Activated naive CD4-positive, alpha-beta T cell treated with Interleukin-2 at 50 U/mL for 16 hours (primary cell): Measurements from ENCODE around the gene PDE8A.

Experiments used
- DNase-seq: peaks from one replicate; pipeline ENCODE4 v3.0.0-alpha.2; 2020

The PDE8A gene, protein sequence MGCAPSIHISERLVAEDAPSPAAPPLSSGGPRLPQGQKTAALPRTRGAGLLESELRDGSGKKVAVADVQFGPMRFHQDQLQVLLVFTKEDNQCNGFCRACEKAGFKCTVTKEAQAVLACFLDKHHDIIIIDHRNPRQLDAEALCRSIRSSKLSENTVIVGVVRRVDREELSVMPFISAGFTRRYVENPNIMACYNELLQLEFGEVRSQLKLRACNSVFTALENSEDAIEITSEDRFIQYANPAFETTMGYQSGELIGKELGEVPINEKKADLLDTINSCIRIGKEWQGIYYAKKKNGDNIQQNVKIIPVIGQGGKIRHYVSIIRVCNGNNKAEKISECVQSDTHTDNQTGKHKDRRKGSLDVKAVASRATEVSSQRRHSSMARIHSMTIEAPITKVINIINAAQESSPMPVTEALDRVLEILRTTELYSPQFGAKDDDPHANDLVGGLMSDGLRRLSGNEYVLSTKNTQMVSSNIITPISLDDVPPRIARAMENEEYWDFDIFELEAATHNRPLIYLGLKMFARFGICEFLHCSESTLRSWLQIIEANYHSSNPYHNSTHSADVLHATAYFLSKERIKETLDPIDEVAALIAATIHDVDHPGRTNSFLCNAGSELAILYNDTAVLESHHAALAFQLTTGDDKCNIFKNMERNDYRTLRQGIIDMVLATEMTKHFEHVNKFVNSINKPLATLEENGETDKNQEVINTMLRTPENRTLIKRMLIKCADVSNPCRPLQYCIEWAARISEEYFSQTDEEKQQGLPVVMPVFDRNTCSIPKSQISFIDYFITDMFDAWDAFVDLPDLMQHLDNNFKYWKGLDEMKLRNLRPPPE

DNA sequence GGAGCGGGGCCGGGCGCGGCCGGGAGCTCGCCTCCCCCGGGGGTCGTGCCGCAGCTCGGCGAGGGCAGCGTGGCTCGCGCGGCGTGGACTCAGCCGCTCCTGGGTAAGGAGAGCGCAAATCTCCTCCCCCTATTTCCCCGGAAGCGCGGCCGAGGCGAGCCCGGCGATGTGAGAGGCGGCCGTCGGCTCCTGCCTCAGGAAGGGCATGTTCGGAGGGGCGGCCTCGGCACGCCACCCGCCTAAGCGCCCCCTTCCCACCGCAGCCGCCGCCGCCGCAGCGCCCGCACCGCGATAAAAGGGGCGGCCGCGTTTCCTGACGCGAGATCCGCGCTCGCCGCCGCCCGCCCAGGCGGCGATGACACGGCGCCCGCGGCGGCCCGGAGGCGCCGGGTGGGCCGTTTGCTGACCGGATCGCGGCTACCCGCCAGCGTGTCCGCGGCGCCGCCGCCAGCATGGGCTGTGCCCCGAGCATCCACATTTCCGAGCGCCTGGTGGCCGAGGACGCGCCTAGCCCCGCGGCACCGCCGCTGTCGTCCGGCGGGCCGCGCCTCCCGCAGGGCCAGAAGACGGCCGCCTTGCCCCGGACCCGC lies at the start of gene PDE8A:
Gene PDE8A, plus strand, starts transcription at position 146 of the 590 bp plus-strand sequence. Its CDS starts 307 bp downstream, at position 453.
- peak; percentile 61 for DNase-seq

DNA sequence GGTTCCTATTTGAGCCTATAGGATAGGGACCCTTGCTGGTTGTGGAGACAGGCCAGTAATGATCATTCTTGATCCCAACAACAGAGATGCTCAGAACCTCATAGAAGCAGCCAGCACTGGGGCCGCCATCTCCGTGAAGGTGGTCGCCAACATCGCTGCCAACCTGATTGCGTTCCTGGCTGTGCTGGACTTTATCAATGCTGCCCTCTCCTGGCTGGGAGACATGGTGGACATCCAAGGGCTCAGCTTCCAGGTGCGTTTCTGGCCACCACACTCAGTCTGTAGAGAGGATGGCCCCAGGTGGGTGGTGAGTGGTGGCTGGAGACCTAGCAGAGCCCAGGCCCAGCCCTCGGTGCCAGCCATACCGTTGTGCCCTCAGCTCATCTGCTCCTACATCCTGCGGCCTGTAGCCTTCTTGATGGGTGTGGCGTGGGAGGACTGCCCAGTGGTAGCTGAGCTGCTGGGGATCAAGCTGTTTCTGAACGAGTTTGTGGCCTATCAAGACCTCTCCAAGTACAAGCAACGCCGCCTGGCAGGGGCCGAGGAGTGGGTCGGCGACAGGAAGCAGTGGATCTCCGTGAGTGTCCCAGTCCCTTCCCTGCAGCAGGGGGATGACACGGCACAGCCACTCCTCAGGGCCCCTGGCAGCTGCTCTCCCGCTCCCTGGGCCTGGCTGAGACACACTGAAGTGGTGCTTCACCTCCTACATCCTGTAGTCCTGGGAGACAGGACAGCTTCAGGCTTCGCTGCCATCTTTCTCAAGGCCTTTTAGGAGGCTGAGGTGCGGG lies 46.5 kb upstream of the PDE8A start:
- DNase-seq, result no peak

DNA sequence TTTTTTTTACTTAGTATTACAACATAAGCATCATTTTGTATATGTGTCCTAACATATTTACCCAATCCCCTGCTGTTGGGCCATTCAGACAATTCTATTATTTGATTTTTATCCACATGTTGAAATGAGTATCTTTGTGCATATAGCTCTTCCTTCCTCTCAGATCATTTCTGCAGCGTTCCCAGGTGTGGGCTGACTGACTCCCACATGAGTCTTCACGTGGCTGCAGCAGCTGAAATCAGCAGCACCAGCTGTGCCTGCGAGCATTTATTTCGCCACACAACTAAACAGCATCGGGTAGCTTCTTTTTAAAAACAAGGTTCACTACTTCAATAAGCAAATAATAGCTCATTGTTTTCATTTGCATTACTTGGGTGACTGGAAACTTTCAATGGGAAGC lies 44.5 kb upstream of the PDE8A start:
- DNase-seq, result no peak

DNA sequence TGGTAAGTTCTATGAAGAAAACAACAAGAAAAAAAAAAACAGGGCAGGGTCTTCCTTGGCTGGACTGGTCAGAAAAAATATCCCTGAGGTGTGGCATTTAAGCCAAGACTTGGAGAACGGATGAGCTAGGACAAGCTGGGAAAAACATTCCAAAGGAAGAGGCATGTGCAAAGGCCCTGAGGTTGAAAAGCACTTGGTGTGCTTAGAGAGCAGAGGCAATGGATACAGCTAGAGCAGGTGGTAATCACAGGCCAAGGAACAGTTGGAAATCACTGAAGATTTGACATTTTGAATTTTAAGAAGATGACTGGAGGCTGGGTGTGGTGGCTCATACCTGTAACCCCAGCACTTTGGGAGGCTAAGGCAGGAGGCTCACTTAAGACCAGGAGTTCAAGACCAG lies 42.9 kb upstream of the PDE8A start:
- DNase-seq, result no peak

DNA sequence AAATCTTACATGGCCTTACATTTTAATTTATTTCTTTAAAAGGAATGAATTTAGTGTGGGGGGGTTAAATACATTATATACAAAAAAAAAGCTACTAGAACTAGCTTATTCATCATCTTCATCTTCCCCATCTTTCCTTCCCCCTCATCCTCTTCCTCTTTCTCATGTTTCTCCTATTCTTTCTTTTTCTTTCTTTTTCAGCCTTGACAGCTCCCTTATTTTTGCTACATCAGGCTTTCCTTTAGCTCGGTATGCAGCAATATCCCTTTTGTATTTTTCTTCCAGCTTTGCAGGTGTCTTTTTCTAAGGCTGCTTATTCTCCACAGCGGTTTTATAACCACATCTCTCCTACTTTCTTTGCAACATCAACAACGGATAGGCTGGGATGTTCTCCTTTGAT lies 41.3 kb upstream of the PDE8A start:
- no peak for DNase-seq

DNA sequence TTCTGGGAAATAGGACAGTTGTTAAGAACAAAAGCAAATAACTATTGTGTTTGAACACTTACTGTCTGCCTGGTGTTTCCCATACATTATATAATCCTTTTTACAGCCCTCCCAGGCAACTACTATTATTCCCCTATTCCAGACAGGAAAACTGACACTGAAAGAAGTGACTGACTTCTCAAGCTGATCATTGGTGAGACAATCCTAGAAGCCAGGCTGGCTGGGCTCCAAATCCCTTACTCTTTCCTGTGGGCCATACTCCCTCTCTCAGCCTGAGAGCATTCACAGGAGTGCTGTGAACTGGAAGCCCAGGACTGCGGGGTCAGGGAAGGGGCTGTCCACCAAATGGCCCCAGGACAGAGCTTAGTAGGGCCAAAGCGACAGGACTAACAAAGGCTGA lies 39.2 kb upstream of the PDE8A start:
- no peak for DNase-seq

DNA sequence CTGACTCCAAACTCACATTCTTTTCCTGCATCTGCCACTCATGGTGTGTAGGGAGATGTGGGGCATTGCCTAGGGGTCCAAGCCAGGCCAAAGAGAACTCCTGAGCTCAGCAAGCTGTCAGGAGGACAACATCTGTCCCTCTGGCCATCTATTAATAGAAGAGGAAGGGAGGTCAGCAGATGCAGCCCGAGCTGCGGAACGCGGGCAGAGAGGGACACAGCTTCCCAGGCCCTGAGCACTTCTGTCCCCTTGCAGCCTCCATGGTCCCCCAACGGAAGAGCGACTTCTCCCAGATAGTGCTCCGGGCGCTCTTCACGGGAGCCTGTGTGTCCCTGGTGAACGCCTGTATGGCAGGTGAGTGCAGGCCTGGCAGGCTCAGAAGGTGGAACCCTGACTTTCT lies 37.3 kb upstream of the PDE8A start:
- no peak for DNase-seq

DNA sequence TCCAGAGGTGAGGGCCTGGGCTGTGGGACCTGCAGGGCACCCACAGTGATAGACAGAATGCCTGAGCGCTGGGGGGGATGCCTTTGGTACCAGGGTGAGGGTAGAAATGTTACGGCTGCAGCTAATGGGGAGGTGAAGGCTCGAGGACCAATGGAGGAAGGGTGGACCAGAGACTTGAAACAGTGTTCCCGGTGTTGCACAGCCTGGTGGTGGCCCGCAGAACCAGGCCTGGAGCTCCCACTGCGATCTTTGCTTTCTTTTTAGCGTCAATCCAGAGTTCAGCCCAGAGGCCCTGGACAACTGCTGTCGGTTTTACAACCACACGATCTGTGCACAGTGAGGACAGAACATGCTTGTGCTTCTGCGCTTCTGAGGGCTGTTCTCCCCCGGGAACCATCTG lies 36.8 kb upstream of the PDE8A start:
- no peak for DNase-seq

DNA sequence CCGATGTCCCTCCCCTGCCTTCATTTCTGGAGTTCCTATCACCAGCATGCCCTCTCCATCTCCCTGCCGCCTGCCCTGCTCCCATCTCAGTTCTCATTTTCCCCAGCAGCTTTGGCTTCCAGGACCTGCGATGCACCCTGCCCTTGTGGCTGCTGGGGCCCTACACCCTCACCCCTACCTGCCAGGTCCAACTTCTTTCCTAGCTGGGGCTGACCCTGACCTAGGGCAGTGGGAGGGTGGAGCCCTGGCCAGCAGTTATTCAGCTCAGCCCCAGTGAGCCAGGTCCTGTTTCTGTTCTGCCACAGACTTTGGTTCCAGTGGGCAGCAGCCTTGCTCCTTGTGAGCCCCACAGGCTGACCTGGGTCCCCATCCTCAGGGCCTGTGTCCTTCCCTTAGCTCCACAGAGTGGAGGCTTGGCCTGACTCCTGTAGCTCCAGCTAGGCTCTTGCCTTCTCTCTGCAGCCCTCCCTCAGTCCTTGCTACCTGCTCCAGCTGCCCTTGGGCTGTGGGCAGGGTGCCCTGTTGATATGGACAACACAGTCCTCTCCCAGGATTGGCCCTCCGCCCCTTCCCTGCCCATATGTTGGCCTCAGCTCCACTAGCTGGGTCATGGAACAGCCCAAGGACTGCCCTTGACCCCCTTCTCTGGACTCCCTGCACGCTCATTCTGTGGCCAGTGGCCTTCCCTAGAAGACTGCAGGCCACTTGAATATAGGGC lies 34.7 kb upstream of the PDE8A start:
- DNase-seq, result no peak

DNA sequence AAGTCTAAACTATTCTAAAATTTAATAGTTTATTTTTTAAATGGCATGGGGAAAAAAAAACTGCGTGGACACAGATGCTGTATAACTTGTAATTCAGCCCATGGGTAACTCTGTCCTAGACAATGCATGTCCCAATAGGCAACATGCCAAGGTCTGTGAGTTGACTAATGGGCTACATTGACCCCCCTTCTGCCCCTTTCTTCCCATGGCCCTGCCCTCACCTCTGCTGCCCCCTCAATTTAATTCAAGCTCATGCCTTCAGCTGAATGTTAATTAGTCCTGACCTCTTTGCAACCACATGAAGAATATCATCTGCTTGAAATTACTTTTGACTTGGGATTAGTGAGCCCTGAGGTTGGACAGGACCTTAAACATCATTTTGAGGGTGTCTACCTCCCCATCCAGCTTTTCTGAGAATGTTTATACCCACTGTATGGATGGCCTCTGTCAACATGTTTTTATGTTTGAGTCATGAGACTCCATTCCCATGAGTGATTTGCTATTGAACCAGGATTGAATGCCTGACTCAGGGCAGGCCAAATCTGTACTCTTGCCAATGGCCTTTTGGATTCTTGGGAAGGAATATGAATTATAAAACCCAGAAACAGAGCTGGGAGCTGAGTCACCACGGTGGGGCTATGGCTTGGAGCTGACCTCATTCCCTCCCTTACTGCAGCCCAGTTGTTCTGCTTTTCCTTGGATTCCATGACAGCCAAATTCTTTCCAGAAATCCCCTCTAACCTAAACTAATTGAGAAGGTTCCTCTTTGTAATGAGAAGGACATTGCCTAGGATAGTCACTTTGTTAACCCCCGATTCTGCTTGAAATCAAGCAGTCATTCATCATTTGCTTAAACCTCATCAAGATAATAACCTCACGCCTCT lies 33.5 kb upstream of the PDE8A start:
- DNase-seq, result no peak

DNA sequence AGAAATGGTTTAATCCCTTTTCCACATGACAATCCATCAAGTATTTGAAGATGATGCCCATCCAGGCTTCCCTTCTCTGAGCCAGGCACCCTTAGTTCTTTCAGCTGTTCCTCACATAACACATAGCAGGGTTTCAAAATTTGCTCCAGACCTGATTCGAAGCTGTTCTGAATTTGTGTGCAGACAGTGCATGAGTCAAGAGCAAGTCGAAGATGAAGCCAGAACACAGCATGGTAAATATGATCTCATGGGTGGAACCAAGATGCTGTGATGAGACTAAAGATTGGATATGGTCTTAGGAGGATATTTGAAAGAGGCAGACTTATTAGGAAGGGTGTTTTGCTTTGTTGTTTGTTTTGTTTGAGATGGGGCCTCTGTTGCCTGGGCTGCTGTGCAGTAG lies 32.6 kb upstream of the PDE8A start:
- no peak for DNase-seq

DNA sequence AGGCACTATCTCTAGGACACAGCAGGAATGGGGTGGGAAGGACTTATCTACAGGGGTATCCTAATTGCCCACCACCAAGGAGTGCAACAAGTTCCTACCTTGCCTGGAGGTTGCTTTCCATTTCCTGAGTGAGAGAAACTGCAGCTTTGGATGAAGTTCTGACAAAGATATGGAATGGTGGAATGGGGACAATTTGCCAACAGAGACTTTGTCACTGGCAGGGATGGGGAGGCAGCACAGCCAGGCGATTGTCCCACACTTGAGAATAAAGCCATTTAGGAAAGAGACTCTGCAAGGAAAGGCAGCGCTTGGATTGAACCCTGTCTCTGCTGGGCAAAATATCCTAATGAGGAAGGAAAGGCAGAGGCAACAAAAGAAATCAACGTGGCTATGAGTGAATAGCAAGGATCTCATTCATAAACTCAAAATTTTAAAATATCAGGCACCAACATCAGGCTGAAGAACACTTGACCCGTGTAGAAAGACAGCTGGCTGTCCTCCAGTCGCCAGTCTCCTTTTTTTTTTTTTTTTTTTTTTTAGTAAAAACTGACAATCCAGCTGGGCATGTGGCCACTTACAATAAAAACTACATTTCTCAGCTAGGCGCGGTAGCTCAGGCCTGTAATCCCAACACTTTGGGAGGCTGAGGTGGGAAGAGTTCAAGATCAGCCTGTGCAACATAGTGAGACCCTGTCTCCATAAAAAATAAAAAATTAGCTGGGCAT lies 31.6 kb upstream of the PDE8A start:
- no peak for DNase-seq

DNA sequence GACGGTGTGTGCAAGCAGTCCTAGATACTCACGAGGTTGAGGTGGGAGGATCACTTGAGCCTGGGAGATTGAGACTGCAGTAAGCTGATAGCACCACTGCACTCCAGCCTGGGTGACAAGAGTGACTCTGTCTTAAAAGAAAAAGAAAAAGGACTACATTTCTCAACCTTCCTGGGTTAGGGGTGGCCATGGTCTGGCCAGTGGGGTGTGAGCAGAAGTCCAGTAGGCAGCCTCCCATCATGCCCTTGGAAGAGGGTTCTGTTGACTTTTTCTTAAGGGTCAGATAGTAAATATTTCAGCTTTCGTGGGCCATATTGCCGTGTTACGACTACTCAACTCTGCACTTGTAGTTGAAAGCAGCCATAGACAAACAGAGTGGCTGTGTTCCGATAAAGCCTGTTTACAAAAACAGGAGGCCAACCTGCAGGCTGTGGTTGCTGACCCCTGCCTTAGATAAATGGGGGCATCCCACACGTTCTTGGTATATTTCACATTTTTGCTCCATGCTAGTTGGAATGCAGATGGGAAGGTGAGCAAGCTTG lies 31.0 kb upstream of the PDE8A start:
- no peak for DNase-seq

DNA sequence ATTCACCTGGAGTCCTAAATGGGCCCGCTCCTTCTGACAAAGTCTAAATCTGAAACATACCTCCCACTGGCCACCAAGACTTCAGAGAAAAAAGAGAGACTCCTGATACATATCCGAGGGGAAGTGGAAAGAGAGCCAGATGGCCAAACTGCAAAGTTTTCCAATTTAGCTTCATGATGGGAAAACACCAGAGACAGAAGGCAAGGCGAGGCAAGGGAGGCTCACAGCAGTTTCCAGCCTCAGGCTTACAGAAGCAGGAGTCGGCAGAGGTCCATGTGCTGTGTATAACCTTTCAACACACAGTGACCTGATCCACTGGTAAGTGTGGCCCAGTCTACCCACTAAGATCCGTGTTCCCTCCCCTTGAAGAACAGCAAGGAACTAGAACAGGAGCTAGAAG lies 29.9 kb upstream of the PDE8A start:
- no peak for DNase-seq

DNA sequence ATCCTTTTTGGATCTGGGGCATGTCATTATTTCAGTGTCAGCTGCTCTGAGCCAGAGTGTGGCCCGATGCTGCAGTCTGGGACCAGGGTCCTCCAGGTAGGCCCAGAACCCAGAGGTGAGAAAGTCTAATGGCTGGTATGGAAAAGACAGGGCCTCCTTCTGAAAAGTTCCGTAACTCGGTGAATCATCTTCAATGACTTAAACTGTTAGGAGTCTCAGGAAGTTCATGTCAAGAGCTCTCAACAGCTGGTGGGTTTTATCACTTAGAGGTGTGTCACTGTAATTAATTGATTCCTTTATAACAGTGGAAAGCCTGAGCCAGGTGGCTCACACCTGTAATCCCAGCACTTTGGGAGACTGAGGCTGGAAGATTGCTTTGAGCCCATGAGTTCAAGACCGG lies 28.5 kb upstream of the PDE8A start:
- DNase-seq, result no peak

DNA sequence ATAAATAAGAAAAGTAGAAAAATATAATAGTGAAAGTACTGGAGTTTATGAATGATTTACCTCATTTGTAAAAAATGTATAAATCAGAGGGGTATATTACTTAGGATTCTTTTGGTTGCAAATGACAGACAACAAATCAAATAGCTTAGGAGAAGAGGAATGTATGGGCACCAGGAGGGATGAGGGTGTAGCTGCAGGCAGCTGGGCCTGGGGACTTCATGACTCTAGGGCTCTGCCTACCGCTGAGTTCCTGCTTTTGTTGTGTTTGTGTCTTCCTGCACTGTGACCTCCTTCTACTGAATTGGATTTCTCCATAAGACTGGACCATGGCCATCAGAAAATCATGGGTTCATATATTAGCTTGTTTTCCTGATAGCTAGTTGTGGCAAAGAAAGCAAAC lies 27.9 kb upstream of the PDE8A start:
- DNase-seq, result no peak

DNA sequence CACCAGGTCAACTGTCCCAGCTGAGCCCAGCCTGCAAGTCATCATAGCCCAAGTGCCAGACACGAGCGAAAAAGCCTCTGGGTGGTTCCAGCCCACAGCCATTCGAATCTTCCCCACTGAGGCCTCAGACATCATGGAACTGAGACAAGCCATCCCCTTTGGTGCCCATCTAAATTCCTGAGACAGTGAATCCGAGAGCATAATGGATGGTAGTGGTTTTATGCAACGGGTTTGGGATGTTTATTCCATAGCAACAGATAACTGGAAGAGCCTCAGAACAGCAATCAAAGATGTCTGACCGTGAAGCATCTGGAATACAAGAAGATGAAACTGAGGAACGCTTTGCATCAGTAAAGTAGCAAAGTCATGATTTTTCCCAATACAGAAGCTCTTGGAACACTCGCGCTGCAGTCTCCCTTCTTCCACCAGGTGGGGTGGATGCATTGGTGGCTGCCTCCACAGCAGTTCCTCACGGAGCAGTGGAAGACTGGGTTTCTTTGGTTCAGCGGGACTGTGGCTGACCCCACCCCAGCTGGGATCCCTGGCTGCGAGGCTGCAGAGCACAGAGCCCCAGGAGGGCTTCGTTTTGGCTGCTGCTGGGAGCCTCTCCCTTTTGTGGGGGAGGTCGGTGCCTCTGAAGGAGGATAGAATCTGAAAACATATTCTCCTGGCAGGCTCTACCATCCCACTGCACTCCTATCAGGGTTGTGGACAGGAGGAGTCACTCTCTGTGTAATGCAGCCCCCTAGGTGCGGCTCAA lies 26.4 kb upstream of the PDE8A start:
- DNase-seq, result peak; percentile 46

DNA sequence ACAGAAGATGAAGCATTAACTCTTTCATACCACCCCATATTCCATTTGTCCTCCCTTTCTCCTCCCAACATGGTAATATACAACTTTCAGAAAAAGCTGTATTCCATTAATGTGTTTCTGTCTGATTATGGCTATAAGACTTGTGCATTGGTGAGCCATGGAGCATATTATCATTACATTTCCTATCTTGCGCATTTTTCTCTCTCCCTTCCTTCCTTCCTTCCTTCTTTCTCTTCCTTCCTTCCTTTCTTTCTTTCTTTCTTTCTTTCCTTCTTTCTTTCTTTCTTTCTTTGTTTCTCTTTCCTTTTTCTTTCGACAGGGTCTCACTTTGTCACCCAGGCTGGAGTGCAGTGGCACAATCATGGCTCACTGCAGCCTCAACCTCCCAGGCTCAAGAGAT lies 25.5 kb upstream of the PDE8A start:
- no peak for DNase-seq

DNA sequence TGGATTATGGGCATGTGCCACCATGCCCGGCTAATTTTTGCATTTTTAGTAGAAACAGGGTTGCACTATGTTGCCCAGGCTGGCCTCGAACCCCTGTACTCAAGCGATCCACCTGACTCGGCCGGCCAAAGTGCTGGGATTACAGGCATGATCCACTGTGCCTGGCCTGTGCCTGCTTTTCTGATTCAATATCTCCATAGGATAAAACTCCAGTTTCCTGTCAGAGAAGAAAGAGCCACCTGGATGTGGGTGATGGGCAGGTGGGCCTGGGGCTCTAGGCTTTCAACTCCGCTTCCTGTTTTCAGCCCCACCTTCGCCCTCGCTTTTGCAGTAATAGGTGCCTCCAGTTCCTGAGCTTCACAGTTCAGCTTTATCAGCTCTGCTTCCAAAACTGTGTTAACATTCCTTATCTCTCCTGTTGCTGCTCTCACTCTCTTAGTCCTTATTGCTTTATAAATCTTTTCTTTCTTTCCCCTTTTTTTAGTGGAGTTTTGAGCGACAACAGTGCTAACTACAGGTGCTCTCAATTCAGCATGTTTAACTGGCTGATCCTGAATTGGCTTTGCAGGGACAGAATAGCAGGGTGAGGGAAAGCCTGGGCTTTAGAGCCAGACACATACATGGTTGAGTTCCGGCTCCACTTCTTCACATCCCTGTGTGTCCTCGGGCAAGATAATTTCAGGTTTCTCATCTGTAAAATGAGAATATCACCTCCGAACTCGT lies 21.1 kb upstream of the PDE8A start:
- DNase-seq, result no peak
